Retinal pigment epithelial cell (primary cell): Measurements from ENCODE around the gene NCOA3.

Experiments
- DNase-seq: peaks from one replicate; pipeline ENCODE4 v3.0.0-alpha.2; 2010; ENCODE audit warnings: low read depth
- H3K4me3 ChIP-seq: 2 replicates; pipeline ENCODE4 v1.5.1; 2011; ENCODE audit warnings: mild to moderate bottlenecking, low read length, control low read depth, moderate library complexity
- CTCF ChIP-seq: conservative IDR thresholded peaks from 2 replicates; pipeline ENCODE4 v1.5.1; 2011; ENCODE audit warnings: low read depth, low read length, control low read depth, inconsistent platforms

Gene NCOA3

GRCh38 chr20:47682028-47682783 is 180.5 kb downstream of the NCOA3 start:
- H3K4me3 ChIP-seq: no peak overlapping the region
- TF ChIP-seq CTCF: no peak
- DNase-seq: no peak

- no peak for TF ChIP-seq CTCF
- no peak for DNase-seq
- H3K4me3 ChIP-seq: no peak overlapping the region
Measured at GRCh38 chr20:47682916-47683315, 181.2 kb downstream of the NCOA3 start.

GRCh38 chr20:47684306-47685080 is 182.8 kb downstream of the NCOA3 start:
- no peak for TF ChIP-seq CTCF
- no peak for DNase-seq
- H3K4me3 ChIP-seq: no peak overlapping the region

- H3K4me3 ChIP-seq: no peak overlapping the region
- no peak for TF ChIP-seq CTCF
- peak; percentile 25 for DNase-seq
Measured at GRCh38 chr20:47686545-47686944, 184.9 kb downstream of the NCOA3 start.

GRCh38 chr20:47687095-47687987 is 185.7 kb downstream of the NCOA3 start:
- no peak for DNase-seq
- no peak for TF ChIP-seq CTCF
- no peak overlapping the region for H3K4me3 ChIP-seq

GRCh38 chr20:47688385-47689381 is 187.0 kb downstream of the NCOA3 start:
- TF ChIP-seq CTCF: no peak
- DNase-seq: no peak
- no peak overlapping the region for H3K4me3 ChIP-seq
